ENCODE data around the gene GZMM. TPM values are rescaled to one million over a fixed set of nuclear protein-coding genes. Genes with fewer than 3 reads are reported as not detected.

GZMM gene
- total and polyA plus RNA-seq, 5 experiments from 2014 or later = 46.9 to 450 (median 228) TPM

DNA sequence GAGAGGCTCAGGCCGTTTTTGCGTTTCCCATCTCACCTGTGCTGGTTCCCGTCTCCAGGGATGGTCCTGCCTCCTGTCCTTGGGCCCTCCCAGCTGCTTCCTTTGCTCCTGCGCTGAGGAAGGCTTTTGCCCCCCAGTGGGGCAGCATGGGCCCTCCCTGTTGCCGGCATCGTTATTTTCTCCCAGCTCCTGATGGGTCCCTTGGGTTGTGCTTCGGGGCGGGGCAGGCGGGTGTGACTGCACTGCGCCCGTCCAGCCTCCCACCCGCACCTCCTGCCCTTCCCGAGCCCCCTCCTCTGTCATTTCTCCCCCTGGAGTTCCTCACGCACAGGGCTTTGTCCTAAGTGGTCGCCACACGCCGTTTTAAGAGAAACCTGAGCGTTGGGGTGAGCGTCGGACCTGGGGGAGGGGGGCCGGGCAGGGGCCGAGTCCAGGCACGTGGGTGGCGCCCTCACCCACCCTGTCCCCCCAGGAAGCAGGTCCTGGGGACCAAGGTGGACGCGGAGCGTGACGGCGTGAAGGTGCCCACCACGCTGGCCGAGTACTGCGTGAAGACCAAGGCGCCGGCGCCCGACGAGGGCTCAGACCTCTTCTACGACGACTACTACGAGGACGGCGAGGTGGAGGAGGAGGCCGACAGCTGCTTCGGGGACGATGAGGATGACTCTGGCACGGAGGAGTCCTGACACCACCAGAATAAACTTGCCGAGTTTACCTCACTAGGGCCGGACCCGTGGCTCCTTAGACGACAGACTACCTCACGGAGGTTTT lies 2.8 kb upstream of the GZMM start:
- POLR2A ChIA-PET = interaction anchor here (2.7 kb wide), 1 partner anchor 10 kb away, joined by 15 read pairs; the partner anchor contains the start of gene CDC34
- no peaks in the 10 kb centered on the region for H3K9me3 Mint-ChIP-seq
- H3K27me3 Mint-ChIP-seq = no peaks in the 10 kb centered on the region
- H3K27ac Mint-ChIP-seq = peak overlapping the region in 1 of 10 donors; percentile 27
- DNase-seq = peak in 1 of 10 donors; percentile 62
- no peak overlapping the region for H3K4me3 Mint-ChIP-seq
- peaks cover 0 to 19% (median 1%) of the 10 kb centered on the region in 3 donors for H3K36me3 Mint-ChIP-seq
- H3K4me1 Mint-ChIP-seq = peaks cover 3 to 23% (median 17%) of the 10 kb centered on the region in 4 donors
- ATAC-seq = no peak

DNA sequence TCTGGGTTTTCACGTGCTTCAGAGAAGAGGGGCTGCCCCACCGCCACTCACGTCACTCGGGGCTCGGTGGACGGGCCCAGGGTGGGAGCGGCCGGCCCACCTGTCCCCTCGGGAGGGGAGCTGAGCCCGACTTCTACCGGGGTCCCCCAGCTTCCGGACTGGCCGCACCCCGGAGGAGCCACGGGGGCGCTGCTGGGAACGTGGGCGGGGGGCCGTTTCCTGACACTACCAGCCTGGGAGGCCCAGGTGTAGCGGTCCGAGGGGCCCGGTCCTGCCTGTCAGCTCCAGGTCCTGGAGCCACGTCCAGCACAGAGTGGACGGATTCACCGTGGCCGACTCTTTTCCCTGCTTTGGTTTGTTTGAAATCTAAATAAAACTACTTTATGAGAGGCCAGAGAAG lies 2.2 kb upstream of the GZMM start:
- H3K4me1 Mint-ChIP-seq = peaks cover 3 to 25% (median 17%) of the 10 kb centered on the region in 4 donors
- no peaks in the 10 kb centered on the region for H3K9me3 Mint-ChIP-seq
- POLR2A ChIA-PET = interaction anchor here (0.6 to 2.7 kb wide), 3 partner anchors 10 to 12 kb away, joined by 3 to 15 read pairs (median 3); partner anchors contain the start of gene CDC34
- ATAC-seq (no peak), DNase-seq (peak in 1 of 10 donors; percentile 54)
- no peak overlapping the region for H3K4me3 Mint-ChIP-seq
- no peaks in the 10 kb centered on the region for H3K27me3 Mint-ChIP-seq
- no peak overlapping the region for H3K27ac Mint-ChIP-seq
- peaks cover 0 to 15% (median 1%) of the 10 kb centered on the region in 3 donors for H3K36me3 Mint-ChIP-seq

DNA sequence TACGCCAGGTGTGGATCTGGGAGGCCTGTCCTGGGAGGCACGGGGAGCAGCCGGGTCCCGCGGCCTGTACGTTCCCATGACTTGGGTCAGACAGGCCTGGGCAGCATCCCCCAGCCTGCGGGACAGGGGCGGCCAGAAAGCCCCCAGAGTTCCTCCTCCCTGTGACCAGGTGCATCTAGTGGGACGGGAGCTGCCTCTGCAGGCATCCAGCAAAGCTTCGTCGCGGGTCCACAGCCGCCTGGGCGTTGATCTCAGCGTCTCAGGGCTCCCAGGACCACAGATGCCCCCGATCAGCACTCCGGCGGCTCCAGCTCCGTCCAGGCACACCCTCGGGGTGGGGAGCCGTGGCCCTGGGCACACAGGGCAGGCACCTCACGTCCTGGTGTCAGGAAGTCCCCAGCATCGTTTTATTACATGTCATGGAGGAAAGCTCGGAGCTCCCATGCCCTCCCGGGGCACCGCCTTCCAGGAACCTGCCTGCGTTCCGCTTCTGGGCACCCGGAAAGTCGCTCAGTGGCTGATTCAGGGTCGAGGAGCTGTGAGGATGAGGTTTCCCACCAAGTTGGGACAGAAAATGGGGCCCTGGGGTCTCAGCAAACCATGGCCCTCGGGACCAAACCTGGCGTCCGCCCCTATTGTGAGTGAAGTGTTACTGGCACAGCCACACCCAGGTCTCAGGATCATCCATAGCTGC lies 1.5 kb upstream of the GZMM start:
- POLR2A ChIA-PET = interaction anchor here (0.6 to 2.7 kb wide), 4 partner anchors 9 to 13 kb away, joined by 3 to 15 read pairs (median 3); partner anchors contain the start of gene CDC34
- Mint-ChIP-seq H3K9me3 (no peaks in the 10 kb centered on the region), H3K4me3 (peak overlapping the region in 2 of 10 donors; percentile 37 to 48)

DNA sequence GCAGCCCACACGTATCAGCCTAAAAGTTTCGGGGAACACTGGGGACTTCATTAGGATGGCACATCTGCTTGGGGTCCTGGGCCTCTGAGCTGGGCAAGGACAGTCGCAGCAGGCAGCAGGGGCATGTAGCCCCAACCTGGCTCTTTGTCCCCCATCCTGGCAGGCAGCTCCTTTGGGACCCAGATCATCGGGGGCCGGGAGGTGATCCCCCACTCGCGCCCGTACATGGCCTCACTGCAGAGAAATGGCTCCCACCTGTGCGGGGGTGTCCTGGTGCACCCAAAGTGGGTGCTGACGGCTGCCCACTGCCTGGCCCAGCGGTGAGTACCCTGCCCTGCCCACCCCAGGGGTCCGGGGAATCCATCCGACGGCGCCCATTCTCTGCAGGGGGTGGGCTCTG lies 3.3 kb downstream of the GZMM start:
- Mint-ChIP-seq H3K4me3 (peak overlapping the region in 2 of 10 donors; percentile 52 to 84), H3K27ac (peak overlapping the region in 2 of 10 donors; percentile 31 to 66)
- POLR2A ChIA-PET = no interaction called here

More for the DNA sequence above, 1.5 kb upstream of the GZMM start:
- peak overlapping the region in 4 of 10 donors; percentile 57 to 97 (median 90) for H3K27ac Mint-ChIP-seq
- peaks cover 3 to 28% (median 17%) of the 10 kb centered on the region in 4 donors for H3K4me1 Mint-ChIP-seq
- no peaks in the 10 kb centered on the region for H3K27me3 Mint-ChIP-seq
- DNase-seq (peak in 1 of 10 donors; percentile 60), ATAC-seq (no peak)
- peaks cover 0 to 14% (median 1%) of the 10 kb centered on the region in 3 donors for H3K36me3 Mint-ChIP-seq

DNA sequence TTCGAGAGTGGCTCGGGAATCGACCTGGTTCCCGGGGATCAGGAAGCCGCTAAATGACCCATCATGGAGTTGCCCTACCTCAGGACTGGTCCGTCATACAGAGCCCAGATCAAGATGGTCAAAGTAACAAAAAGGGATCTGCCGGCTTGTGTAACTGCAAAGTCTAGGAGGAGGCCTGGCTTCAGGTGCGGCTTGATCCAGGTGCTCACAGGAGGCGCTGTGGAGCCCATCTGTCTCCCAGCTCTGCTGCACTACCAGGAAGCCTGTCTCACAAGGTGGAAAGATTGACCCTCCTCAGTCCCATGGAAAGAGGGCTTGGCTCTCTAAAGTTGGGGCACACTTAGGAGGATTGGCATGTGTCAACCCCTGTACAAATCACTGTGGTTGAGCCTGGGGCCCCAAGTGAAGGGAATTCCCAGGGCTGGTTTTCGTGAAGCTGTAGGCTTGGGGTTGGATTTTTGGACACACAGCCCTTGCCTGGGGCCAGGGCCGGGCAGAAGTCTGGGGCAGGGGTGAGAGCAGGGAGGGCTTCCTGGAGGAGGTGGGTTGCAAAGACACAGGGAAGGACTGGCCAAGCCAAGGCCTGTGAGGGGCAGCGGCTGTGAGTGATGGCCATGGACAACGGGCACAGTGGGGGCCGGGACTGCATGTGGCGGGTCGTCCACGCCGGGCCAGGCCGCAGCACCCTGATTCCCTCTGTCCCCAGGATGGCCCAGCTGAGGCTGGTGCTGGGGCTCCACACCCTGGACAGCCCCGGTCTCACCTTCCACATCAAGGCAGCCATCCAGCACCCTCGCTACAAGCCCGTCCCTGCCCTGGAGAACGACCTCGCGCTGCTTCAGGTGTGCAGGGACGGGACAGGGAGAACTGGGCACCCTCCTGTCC lies 4.2 kb downstream of the GZMM start:
- POLR2A ChIA-PET = no interaction called here
- no peak for ATAC-seq
- no peaks in the 10 kb centered on the region for H3K9me3 Mint-ChIP-seq
- peaks cover 6 to 41% (median 24%) of the 10 kb centered on the region in 4 donors for H3K4me1 Mint-ChIP-seq
- peak overlapping the region in 5 of 10 donors; percentile 24 to 58 (median 48) for H3K27ac Mint-ChIP-seq
- H3K4me3 Mint-ChIP-seq = no peak overlapping the region
- peaks cover 0 to 12% (median 4%) of the 10 kb centered on the region in 3 donors for H3K36me3 Mint-ChIP-seq
- peak in 1 of 10 donors; percentile 34 for DNase-seq
- H3K27me3 Mint-ChIP-seq = no peaks in the 10 kb centered on the region

More for the DNA sequence above, 3.3 kb downstream of the GZMM start:
- peaks cover 0 to 10% (median 4%) of the 10 kb centered on the region in 3 donors for H3K36me3 Mint-ChIP-seq
- no peaks in the 10 kb centered on the region for H3K9me3 Mint-ChIP-seq
- peak in 1 of 10 donors; percentile 23 for DNase-seq
- H3K4me1 Mint-ChIP-seq = peaks cover 6 to 41% (median 25%) of the 10 kb centered on the region in 4 donors
- no peak for ATAC-seq
- H3K27me3 Mint-ChIP-seq = no peaks in the 10 kb centered on the region

DNA sequence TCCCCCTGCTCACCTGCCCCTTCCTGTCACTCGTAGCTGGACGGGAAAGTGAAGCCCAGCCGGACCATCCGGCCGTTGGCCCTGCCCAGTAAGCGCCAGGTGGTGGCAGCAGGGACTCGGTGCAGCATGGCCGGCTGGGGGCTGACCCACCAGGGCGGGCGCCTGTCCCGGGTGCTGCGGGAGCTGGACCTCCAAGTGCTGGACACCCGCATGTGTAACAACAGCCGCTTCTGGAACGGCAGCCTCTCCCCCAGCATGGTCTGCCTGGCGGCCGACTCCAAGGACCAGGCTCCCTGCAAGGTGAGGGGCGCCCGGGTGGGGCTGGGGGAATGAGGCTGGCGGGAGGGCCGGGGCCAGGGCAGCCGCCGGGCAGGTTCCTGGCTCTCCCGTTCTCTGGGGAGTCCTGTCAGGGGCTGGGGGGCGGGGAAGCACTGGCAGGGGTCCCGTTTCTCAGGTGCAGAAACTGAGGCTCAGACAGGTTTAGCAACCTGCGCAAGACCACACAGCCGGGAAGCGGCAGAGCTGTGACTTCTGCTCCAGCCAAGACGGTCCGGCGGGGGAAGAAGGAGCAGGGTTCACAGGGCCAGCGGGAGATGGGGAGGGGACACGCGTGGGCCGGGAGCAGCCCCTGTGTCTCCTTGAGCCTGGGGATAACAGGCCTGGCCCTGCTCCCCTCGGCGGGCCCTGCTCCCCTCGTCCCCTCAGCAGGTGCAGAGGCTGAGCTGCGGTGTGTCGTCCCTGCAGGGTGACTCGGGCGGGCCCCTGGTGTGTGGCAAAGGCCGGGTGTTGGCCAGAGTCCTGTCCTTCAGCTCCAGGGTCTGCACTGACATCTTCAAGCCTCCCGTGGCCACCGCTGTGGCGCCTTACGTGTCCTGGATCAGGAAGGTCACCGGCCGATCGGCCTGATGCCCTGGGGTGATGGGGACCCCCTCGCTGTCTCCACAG lies 5.3 kb downstream of the GZMM start:
- no peak for DNase-seq
- Mint-ChIP-seq H3K4me3 (no peak overlapping the region), H3K27me3 (no peaks in the 10 kb centered on the region), H3K9me3 (no peaks in the 10 kb centered on the region), H3K27ac (peak overlapping the region in 1 of 10 donors; percentile 60), H3K4me1 (peaks cover 6 to 32% (median 18%) of the 10 kb centered on the region in 4 donors), H3K36me3 (peaks cover 0 to 12% (median 4%) of the 10 kb centered on the region in 3 donors)
- POLR2A ChIA-PET = interaction anchor here (0.6 kb wide), 1 partner anchor 102 kb away, joined by 7 read pairs; no protein-coding TSS in a partner anchor
- ATAC-seq = no peak

DNA sequence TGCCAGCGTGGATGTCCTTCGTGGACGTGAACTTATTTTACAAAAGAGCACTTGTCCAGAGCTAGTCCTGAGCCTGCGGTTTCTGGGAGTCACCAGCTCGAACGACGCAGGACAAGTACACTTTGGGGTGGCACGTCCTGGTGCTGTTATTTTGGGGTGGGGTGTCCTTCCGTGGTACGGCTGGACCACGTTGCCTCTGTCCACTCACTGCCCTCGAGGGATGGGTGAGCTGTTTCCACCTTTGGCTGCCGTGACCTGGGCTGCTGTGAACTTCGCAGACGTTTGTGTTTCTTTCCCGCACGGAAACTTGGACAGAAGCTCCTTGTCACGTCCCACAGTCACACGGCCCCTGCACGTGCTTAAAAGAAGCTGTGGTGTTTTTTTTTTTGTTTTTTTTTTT lies 11.0 kb downstream of the GZMM start:
- H3K36me3 Mint-ChIP-seq = peaks cover 0 to 2% (median 0%) of the 10 kb centered on the region in 3 donors
- ATAC-seq (no peak), DNase-seq (peak in 1 of 10 donors; percentile 40)
- no peaks in the 10 kb centered on the region for H3K27me3 Mint-ChIP-seq
- peaks cover 1 to 9% (median 4%) of the 10 kb centered on the region in 4 donors for H3K4me1 Mint-ChIP-seq
- H3K27ac Mint-ChIP-seq = no peak overlapping the region
- POLR2A ChIA-PET = interaction anchor here (0.6 to 0.9 kb wide), 2 partner anchors 10 to 23 kb away, joined by 3 read pairs; partner anchors contain the start of gene CDC34
- no peaks in the 10 kb centered on the region for H3K9me3 Mint-ChIP-seq
- H3K4me3 Mint-ChIP-seq = no peak overlapping the region

DNA sequence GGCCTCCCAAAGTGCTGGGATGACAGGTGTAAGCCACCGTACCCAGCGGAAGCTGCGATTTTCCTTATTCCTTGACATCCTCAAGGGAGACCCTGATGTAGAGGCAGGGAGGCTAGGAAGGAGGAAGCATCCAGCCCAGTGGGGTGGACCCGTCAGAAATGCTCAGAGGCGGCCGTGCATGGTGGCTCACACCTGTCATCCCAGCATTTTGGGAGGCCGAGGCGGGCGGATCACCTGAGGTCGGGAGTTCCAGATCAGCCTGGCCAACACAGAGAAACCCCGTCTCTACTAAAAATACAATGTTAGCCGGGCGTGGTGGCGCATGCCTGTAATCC lies 11.6 kb downstream of the GZMM start:
- H3K36me3 Mint-ChIP-seq = peaks cover 0 to 2% (median 0%) of the 10 kb centered on the region in 3 donors
- H3K27me3 Mint-ChIP-seq = no peaks in the 10 kb centered on the region
- no peak overlapping the region for H3K27ac Mint-ChIP-seq
- no peaks in the 10 kb centered on the region for H3K9me3 Mint-ChIP-seq
- no peak for ATAC-seq
- DNase-seq = peak in 1 of 10 donors; percentile 35
- POLR2A ChIA-PET = interaction anchor here (0.9 kb wide), 1 partner anchor 10 kb away, joined by 3 read pairs; no protein-coding TSS in a partner anchor
- no peak overlapping the region for H3K4me3 Mint-ChIP-seq
- H3K4me1 Mint-ChIP-seq = peaks cover 1 to 9% (median 4%) of the 10 kb centered on the region in 4 donors

DNA sequence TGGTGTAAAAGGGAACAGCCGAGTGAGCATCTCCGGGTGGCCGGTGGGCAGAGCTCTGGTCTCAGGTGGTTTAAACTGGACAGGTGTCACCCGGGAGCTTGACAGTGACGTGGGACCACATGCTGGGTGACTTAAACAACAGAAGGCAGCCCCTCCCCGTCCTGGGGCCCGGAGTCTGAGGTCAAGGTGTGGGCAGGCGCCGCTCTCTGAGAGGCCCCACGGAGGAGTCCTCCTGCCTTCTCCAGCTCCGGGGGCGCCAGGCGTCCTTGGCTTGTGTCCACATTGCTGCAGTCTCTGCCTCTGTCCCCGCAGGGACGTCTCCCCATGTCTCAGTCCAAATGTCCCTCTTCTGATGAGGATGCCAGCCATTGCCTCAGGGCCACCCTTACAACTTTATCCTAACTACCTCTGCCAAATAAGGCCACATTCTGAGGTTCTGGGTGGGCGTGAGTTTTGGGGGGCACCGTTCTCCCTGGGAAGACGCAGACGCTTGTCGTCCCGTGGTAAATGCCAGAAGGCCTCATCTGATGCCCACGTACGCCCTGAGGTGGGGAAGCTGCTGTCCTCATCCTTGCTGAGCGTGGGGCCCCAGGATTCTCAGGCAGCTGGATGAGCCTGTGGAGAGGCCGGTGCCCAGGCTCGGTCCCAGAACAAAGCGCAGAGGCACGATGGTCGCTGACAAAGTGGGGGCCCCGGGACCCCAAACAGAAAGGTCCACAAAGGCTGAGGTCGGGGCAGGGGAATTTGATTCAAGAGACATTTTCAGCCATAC lies 12.9 kb downstream of the GZMM start:
- H3K4me3 Mint-ChIP-seq = no peak overlapping the region
- H3K36me3 Mint-ChIP-seq = peaks cover 0 to 2% (median 0%) of the 10 kb centered on the region in 3 donors
- H3K27ac Mint-ChIP-seq = no peak overlapping the region
- POLR2A ChIA-PET = interaction anchor here (1.0 kb wide), 1 partner anchor 25 kb away, joined by 3 read pairs; the partner anchor contains the start of gene CDC34
- no peaks in the 10 kb centered on the region for H3K27me3 Mint-ChIP-seq
- no peak for ATAC-seq
- H3K4me1 Mint-ChIP-seq = peaks cover 0 to 3% (median under 1%) of the 10 kb centered on the region in 4 donors
- H3K9me3 Mint-ChIP-seq = no peaks in the 10 kb centered on the region
- peak in 1 of 10 donors; percentile 35 for DNase-seq

DNA sequence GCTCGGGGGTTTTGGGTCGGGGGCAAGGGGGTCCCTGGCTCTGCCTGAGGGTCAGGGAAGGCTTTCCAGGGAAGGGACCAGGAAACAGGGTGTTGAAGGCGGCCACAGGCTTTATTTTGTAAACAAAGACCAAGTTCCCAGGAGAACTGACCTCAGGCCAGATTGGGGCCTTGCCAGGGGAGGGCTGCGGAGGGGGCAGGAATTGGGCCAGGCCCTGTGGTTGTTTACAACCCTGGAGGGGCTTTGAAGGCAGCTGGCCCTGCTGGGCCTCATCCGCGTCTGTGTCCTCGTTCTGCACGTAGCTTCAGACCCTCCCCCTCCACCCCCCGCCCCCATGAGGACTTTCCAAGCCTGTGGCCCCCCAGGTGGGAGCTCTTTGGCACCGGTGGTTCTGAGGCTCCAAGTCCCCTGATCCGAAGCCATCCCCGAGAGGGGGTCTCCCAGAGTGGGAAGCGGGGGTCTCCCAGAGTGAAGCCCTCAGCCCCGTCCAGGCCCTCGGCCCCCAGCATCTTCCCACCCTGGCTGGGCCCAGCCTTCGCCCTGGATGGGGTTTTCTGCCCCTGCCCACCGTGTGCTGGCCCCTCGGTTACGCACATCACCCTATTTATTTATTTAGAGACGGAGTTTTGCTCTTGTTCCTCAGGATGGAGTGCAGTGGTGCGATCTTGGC lies 15.1 kb downstream of the GZMM start:
- Mint-ChIP-seq H3K4me3 (no peak overlapping the region), H3K27ac (no peak overlapping the region), H3K4me1 (peaks cover 0 to 3% (median 0%) of the 10 kb centered on the region in 4 donors), H3K9me3 (no peaks in the 10 kb centered on the region), H3K27me3 (no peaks in the 10 kb centered on the region), H3K36me3 (no peaks in the 10 kb centered on the region)
- ATAC-seq (no peak), DNase-seq (peak in 1 of 10 donors; percentile 43)
- POLR2A ChIA-PET = no interaction called here
